Fibroblast of skin of left biceps (primary cell): ENCODE results near the gene FAM120A.
A peak's percentile ranks its signal among the peaks of the same experiment; 100 is the strongest.

Experiments used
- DNase-seq, 2 experiments: peaks; one replicate each; pipeline ENCODE4 v3.0.0-alpha.2; 2013; ENCODE audit warnings: low read depth in 2 of 2

Gene FAM120A

GRCh38 chr9:93557366-93558137 lies 106.1 kb downstream of the FAM120A start:
- DNase-seq: no peak

GRCh38 chr9:93558503-93558902 lies 107.0 kb downstream of the FAM120A start:
- DNase-seq: no peak

- DNase-seq: no peak
Observed at GRCh38 chr9:93560991-93561390, 109.5 kb downstream of the FAM120A start.

- DNase-seq: no peak
Observed at GRCh38 chr9:93562157-93562556, 110.7 kb downstream of the FAM120A start.

- no peak for DNase-seq
Observed at GRCh38 chr9:93565089-93565488, 113.6 kb downstream of the FAM120A start.

GRCh38 chr9:93566408-93567270 lies 115.2 kb downstream of the FAM120A start:
- DNase-seq: peak; percentile 90 to 91

- DNase-seq: no peak
Observed at GRCh38 chr9:93567271-93567959, 115.9 kb downstream of the FAM120A start.

- DNase-seq: no peak
Observed at GRCh38 chr9:93568169-93568568, 116.7 kb downstream of the FAM120A start.

- no peak for DNase-seq
Observed at GRCh38 chr9:93569621-93570174, 118.2 kb downstream of the FAM120A start.

- DNase-seq: no peak
Observed at GRCh38 chr9:93572221-93572620, 120.7 kb downstream of the FAM120A start.

- DNase-seq: no peak
Observed at GRCh38 chr9:93572636-93573515, 121.4 kb downstream of the FAM120A start.

GRCh38 chr9:93573516-93573828 lies 122.0 kb downstream of the FAM120A start:
- DNase-seq: no peak

- DNase-seq: no peak
Observed at GRCh38 chr9:93574091-93574899, 122.8 kb downstream of the FAM120A start.

GRCh38 chr9:93574900-93575795 lies 123.7 kb downstream of the FAM120A start:
- DNase-seq: no peak

GRCh38 chr9:93575796-93576257 lies 124.3 kb downstream of the FAM120A start:
- DNase-seq: no peak

GRCh38 chr9:93576258-93577077 lies 125.0 kb downstream of the FAM120A start, which contains the start of gene PHF2:
Gene PHF2 (plus strand): TSS chr9:93576584. CDS start chr9:93576774, 190 bp downstream.
- DNase-seq: no peak

GRCh38 chr9:93577078-93577974 lies 125.8 kb downstream of the FAM120A start:
- DNase-seq: no peak
